Measurements from ENCODE around the gene COLEC11.

DNA sequence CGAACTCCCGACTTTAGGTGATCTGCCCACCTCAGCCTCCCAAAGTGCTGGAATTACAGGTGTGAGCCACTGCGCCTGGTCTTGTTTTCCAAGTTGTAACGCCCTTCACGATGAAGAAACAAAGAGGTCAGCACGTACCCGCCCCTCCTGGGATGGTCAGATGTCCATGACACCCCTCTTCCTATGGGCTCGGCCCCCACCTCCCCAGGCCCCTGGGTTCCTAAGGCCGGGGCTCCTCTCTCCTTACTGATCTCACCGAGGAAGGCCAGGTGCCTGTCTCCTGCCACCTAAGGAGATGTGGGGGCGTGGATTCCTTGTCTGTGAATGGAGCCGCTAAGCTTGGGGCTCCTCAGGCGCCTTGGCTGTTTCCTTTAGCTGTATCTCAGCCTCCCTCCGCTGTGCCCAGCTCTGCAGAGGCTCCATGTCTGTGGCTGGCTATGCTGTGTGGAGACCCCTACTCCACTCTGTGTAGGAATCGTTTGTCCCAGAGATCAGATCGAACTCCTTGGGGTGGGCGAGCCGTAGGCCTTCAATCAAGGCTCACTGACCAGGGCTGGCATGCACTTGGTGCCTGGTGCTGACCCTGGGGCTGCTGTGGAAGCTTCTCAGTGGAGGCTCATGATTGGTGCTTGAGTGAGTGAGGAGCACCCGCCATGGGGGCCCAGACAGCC, 8.8 kb downstream of the COLEC11 start:
- TF ChIP-seq, protein P1, sequence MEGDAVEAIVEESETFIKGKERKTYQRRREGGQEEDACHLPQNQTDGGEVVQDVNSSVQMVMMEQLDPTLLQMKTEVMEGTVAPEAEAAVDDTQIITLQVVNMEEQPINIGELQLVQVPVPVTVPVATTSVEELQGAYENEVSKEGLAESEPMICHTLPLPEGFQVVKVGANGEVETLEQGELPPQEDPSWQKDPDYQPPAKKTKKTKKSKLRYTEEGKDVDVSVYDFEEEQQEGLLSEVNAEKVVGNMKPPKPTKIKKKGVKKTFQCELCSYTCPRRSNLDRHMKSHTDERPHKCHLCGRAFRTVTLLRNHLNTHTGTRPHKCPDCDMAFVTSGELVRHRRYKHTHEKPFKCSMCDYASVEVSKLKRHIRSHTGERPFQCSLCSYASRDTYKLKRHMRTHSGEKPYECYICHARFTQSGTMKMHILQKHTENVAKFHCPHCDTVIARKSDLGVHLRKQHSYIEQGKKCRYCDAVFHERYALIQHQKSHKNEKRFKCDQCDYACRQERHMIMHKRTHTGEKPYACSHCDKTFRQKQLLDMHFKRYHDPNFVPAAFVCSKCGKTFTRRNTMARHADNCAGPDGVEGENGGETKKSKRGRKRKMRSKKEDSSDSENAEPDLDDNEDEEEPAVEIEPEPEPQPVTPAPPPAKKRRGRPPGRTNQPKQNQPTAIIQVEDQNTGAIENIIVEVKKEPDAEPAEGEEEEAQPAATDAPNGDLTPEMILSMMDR (IDR thresholded peaks at IDR 0.05): no peak
- TF ChIP-seq ZFX (IDR thresholded peaks at IDR 0.05; ENCODE audit: borderline replicate concordance): no peak
